Uterus (tissue), 2 donors: Measurements from ENCODE around the gene TRIM6.

ENCODE experiments used
- CTCF ChIP-seq, 4 experiments: fragments of 200-600 bp in 2 of 4; fragments of 450-650 bp in 2 of 4; sonication (generic) in 2 of 4; IDR thresholded peaks; one replicate each; pipeline ENCODE4 v1.5.1; 2016 to 2019; ENCODE audit warnings: antibody characterized with exemption in 4 of 4, mild to moderate bottlenecking in 2 of 4, moderate library complexity in 1 of 4
- POLR2A ChIP-seq, 2 donors: fragments of 450-650 bp; IDR thresholded peaks; one replicate each; pipeline ENCODE4 v1.6.1; 2016; ENCODE audit warnings: antibody characterized with exemption in 2 of 2, mild to moderate bottlenecking in 1 of 2, moderate library complexity in 1 of 2

- TF ChIP-seq CTCF (IDR thresholded peaks at IDR 0.05) = no peak
- TF ChIP-seq POLR2A (IDR thresholded peaks at IDR 0.05) = no peak
These were observed 26.4 kb downstream of the TRIM6 start for GRCh38 chr11:5622802-5623201.
